Muscle layer of colon (tissue), 2 donors: Measurements from ENCODE around the gene DPT.

Experiments used
- H3K27ac ChIP-seq: one replicate; pipeline ENCODE4 v1.7.0; 2013; ENCODE audit warnings: low read depth, mild to moderate bottlenecking, low read length, moderate library complexity
- H3K27me3 ChIP-seq, 2 donors: one replicate each; pipeline ENCODE4 v1.7.0; 2013; ENCODE audit warnings: low read length in 2 of 2, mild to moderate bottlenecking in 2 of 2; ENCODE audit not compliant: insufficient read depth in 2 of 2, control insufficient read depth in 1 of 2
- H3K36me3 ChIP-seq: one replicate; pipeline ENCODE4 v1.7.0; 2013; ENCODE audit warnings: mild to moderate bottlenecking, low read length; ENCODE audit not compliant: insufficient read depth
- H3K4me1 ChIP-seq: one replicate; pipeline ENCODE4 v1.7.0; 2013; ENCODE audit warnings: mild to moderate bottlenecking, low read length; ENCODE audit not compliant: insufficient read depth
- H3K4me3 ChIP-seq, 2 donors: one replicate each; pipeline ENCODE4 v1.7.0; 2013; ENCODE audit warnings: low read length in 2 of 2, low read depth in 1 of 2, mild to moderate bottlenecking in 1 of 2, moderate library complexity in 1 of 2
- H3K9ac ChIP-seq: one replicate; pipeline ENCODE4 v1.7.0; 2013; ENCODE audit warnings: low read length
- H3K9me3 ChIP-seq: one replicate; pipeline ENCODE4 v1.7.0; 2013; ENCODE audit warnings: mild to moderate bottlenecking, low read length
- donor health status: abdominal sarcoma.
- donor health status: Adenocarcinoma of cecum.

Gene DPT

DNA sequence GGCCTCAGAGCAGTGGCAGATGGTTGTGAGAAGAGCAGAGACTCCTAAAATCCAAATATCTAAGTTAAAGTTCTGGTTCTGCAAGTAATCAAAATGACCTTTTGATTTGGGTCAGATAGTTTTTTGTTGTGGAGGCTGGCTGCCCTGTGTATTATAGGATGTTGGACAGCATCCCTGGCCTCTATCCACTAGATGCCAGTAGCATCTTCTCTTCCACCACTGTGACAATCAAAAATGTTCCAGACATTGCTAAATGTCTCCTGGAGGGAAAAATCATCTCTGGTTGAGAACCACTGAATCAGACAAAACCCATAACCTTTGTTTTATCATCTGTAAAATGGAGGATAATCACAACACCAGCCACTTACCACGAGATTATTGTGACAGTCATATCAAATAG, 5.9 kb upstream of the DPT start:
- Histone ChIP-seq H3K27ac (no peak overlapping the region), H3K4me1 (peaks cover 47% of the 10 kb centered on the region), H3K9me3 (no peaks in the 10 kb centered on the region), H3K9ac (no peak overlapping the region), H3K27me3 (no peaks in the 10 kb centered on the region), H3K4me3 (no peak overlapping the region), H3K36me3 (no peaks in the 10 kb centered on the region)

DNA sequence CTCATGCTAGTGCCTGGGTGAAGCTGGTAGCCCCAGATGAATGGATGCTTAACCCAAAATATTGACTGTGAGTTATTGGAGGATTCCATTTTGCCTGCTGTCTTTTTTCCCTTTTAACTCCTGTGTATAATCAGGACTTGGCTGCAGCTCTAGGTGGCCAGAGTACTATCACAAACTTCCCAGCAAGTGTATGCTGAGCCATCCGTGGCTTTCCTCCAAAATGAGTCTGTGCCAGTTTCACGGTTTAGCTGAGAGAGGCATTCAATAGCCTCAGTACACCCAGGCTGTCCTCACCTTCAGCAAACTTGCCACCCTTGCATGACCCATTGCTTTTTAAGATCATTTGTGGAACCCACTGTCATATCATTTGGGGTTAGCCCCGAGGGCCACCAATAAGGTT, 5.3 kb upstream of the DPT start:
- H3K9me3 ChIP-seq = no peaks in the 10 kb centered on the region
- peaks cover 47% of the 10 kb centered on the region for H3K4me1 ChIP-seq
- no peaks in the 10 kb centered on the region for H3K27me3 ChIP-seq
- no peaks in the 10 kb centered on the region for H3K36me3 ChIP-seq
- no peak overlapping the region for H3K4me3 ChIP-seq
- H3K9ac ChIP-seq = no peak overlapping the region
- H3K27ac ChIP-seq = peak overlapping the region; percentile 22

DNA sequence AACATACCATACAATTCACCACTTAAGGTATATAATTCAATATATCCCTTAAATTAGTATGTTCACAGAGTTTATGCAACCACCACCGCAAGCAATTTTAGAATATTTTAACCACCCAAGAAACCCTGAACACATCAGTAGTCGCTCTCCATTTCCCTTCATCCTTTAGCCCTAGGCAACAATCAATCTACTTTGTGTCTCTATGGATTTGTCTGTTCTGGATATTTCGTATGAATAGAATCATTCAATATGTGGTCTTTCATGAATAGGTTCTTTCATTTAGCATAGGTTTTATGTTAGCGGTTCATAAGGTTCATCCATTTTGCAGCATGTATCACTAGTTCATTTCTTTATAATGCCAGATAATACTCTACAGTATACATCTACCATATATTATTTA, 4.2 kb upstream of the DPT start:
- no peak overlapping the region for H3K9ac ChIP-seq
- no peaks in the 10 kb centered on the region for H3K27me3 ChIP-seq
- H3K4me3 ChIP-seq = no peak overlapping the region
- H3K36me3 ChIP-seq = no peaks in the 10 kb centered on the region
- H3K4me1 ChIP-seq = peaks cover 41% of the 10 kb centered on the region
- H3K9me3 ChIP-seq = no peaks in the 10 kb centered on the region
- no peak overlapping the region for H3K27ac ChIP-seq

DNA sequence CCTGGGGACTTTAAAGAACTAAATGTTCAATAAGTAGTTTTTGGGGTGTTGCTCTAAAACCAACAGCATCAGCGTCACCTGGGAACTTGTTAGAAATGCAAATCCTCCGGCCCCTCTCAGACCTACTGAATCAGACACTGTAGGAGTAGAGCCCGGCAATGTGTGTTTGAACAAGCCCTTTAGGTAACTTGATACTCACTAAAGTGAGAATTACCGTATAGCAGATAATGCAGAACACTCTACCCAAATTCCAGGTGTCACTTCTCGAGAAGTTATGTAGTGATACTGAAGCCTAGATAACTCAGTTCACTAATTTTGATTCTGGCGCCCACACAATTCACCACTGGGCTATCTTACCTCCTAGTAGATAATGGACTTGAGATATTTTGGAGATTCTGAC, 3.7 kb upstream of the DPT start:
- Histone ChIP-seq H3K36me3 (no peaks in the 10 kb centered on the region), H3K9ac (no peak overlapping the region), H3K9me3 (no peaks in the 10 kb centered on the region), H3K27ac (no peak overlapping the region), H3K4me3 (no peak overlapping the region), H3K4me1 (peaks cover 36% of the 10 kb centered on the region), H3K27me3 (no peaks in the 10 kb centered on the region)

DNA sequence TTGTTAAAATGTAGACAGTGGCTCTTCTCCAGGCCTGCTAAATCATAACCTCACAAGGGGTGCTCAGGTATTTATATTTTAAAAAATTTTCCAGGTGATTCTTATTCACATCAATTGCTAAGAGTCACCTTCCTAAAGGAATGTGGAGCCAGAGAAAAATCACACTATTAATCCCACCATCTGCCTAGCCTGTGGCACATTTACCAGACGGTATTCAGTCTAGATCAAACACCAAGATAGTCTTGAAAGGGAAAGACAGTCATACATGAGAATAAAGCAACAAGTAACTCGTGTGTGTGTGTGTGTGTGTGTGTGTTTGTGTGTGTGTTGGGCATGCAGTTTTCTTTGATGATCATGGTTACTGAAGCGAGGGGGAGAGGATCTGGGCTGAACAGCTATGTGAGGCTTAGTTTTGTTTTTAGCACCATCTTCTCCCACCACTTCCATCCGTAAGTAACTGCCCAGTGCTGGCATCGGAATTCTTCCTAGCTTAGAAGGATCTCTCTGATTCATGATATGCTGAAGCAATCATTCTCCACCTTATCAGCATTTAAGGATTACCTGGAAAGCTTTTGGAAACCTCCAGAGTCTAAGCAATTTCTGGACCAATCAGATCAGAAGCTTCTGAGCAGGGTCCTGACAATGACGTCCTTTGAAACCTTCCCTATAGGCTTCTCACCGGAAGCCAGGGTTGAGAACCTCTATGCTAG, 2.4 kb upstream of the DPT start:
- Histone ChIP-seq H3K27ac (no peak overlapping the region), H3K27me3 (no peaks in the 10 kb centered on the region), H3K36me3 (no peaks in the 10 kb centered on the region), H3K4me1 (peaks cover 29% of the 10 kb centered on the region), H3K9me3 (no peaks in the 10 kb centered on the region), H3K9ac (no peak overlapping the region), H3K4me3 (no peak overlapping the region)

DNA sequence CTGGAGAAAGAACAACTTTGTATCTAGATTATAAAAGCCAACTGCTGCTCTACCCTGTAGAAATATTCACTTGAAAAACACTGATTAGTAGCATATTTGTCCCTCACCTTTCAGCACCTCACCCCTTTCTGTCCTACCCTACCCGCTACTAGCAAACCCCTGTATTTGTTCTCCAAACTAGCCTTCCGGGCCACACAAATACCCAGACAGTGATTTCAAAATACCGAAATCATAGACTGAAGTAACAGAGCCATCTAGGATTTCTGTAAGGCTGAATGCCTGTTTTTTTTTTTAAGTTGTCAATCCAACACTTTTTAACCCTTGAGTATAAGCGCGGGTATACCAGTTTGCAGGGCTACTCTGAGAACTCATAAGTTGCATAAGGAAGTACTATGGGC, 398 bp upstream of the DPT start:
- Histone ChIP-seq H3K9ac (no peak overlapping the region), H3K27ac (no peak overlapping the region), H3K4me3 (no peak overlapping the region), H3K36me3 (no peaks in the 10 kb centered on the region), H3K4me1 (peaks cover 13% of the 10 kb centered on the region), H3K27me3 (no peaks in the 10 kb centered on the region), H3K9me3 (no peaks in the 10 kb centered on the region)

DNA sequence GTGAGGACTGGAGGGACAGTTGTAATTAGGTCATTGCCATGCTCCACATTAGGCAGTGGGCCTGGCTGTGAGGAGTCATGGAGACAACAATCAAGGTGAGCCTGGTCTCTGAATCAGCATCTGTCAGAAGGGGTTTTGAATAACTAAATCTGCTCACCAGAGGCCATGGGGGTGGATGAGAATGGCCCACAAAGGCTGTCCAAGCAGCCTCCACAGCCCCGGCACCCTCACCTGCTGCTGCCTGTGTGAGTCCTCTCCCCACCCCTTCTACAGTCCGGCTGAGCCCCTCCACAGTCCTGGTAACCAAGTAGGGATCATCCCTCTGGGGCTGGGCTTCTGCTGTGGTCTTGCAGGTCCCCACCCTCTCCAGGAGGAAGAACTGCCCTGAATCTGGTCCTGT, 2.3 kb downstream of the DPT start:
- Histone ChIP-seq H3K36me3 (no peaks in the 10 kb centered on the region), H3K9ac (no peak overlapping the region), H3K9me3 (no peaks in the 10 kb centered on the region), H3K4me3 (peak overlapping the region in 1 of 2 donors; percentile 46), H3K27me3 (no peaks in the 10 kb centered on the region), H3K4me1 (no peaks in the 10 kb centered on the region), H3K27ac (peak overlapping the region; percentile 7)

DNA sequence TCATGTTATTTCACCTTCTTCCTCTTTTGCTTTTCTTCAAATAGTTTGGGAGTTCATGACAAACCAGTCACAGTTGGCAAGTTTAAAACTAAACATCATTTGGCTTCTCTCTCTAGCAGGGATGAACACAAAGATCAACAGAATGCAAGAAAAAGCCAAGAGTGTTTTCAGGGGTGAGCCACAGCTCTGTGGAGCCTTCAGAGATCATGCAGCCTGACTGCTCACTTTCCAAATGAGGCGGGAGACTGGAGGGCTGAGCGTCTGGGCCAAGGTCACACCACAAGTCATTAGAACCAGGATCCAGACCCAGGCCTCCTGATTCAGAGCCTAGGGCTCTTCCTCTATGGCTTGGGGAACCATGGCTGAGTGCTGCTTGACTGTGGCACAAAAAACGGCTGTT, 2.7 kb downstream of the DPT start:
- peak overlapping the region in 1 of 2 donors; percentile 46 for H3K4me3 ChIP-seq
- no peaks in the 10 kb centered on the region for H3K27me3 ChIP-seq
- H3K4me1 ChIP-seq = no peaks in the 10 kb centered on the region
- H3K36me3 ChIP-seq = no peaks in the 10 kb centered on the region
- H3K27ac ChIP-seq = peak overlapping the region; percentile 17
- no peaks in the 10 kb centered on the region for H3K9me3 ChIP-seq
- no peak overlapping the region for H3K9ac ChIP-seq

DNA sequence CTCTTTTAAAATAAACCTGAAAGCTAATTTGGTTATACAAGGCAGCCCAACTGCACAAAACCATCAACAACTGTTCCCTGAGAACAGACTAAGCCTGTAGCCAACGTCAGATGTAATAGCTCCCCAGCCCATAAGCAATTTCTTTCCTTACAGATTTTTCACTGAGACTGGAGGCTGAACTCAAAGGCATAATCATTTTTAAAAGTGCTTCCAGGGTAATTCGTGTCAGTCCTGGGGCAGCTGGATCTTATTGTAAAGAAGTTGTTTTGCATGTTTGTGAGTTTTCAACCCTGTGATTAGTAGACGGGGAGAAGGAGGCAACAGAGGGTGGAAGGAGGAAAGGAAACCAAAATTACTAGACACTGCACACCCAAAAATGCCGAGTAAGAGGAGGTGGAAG, 3.2 kb downstream of the DPT start:
- Histone ChIP-seq H3K9me3 (no peaks in the 10 kb centered on the region), H3K4me1 (no peaks in the 10 kb centered on the region), H3K27ac (peak overlapping the region; percentile 17), H3K36me3 (no peaks in the 10 kb centered on the region), H3K9ac (no peak overlapping the region), H3K27me3 (no peaks in the 10 kb centered on the region), H3K4me3 (peak overlapping the region in 1 of 2 donors; percentile 46)

DNA sequence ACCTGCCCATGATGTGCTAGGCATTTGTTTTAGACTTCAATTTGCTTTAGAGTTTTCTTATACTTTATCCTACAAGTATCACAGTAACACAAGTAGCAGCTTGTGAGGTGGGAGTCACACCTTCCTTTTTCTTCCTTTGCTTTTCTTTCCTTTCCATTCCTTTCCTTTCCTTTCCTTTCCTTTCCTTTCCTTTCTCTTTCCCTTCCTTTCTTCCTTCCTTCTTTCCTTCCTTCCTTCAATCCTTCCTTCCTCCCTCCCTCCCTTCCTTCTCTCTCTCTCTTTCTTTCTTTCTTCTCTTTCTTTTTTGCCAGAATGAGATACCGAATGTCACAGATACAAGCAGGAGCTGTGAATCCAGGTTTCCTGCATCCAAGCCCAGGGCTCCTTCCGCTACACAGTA, 3.9 kb downstream of the DPT start:
- Histone ChIP-seq H3K9me3 (no peaks in the 10 kb centered on the region), H3K9ac (no peak overlapping the region), H3K27me3 (no peaks in the 10 kb centered on the region), H3K36me3 (no peaks in the 10 kb centered on the region), H3K4me1 (no peaks in the 10 kb centered on the region), H3K4me3 (peak overlapping the region in 1 of 2 donors; percentile 46), H3K27ac (no peak overlapping the region)

DNA sequence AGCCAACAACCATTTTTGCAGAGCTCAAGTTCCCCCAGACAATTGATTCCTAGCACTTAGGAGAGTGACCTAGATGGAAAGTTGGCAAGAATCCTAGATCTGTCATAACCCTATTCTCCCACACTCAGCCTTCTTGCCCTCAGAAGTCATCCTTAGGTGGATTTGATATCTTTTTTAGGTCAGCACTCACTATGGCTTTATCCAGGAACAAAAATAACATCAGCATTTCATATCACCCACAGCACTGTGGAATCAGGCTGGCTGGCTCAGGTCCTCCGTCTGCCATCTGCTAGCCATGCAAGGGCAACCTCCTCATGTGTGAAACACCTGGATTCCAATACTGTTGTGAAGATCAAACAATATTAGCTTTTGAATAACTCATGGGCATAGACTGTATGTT, 6.0 kb downstream of the DPT start:
- no peaks in the 10 kb centered on the region for H3K27me3 ChIP-seq
- H3K9ac ChIP-seq = no peak overlapping the region
- no peak overlapping the region for H3K27ac ChIP-seq
- H3K4me3 ChIP-seq = peak overlapping the region in 1 of 2 donors; percentile 2
- no peaks in the 10 kb centered on the region for H3K4me1 ChIP-seq
- H3K9me3 ChIP-seq = no peaks in the 10 kb centered on the region
- H3K36me3 ChIP-seq = no peaks in the 10 kb centered on the region

DNA sequence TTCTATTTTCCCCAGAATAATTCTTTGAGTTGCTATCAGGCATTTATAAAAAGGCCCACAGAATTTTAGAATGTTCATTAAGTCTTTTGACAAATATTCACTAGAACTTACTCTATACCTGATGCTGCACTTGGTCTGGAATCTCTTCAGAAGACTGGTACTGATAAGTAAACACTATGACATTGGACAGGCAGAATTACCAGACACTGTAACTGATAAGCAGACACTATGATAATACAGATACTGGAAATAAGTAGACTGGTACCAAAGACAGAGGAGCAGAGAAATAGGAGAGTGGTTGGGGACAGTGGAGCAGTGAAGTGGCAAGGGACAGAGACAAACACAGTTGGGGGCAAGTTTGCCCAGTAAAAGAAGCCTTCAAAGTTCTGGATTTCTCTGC, 8.2 kb downstream of the DPT start:
- Histone ChIP-seq H3K4me3 (no peak overlapping the region), H3K27me3 (no peaks in the 10 kb centered on the region), H3K36me3 (no peaks in the 10 kb centered on the region), H3K4me1 (no peaks in the 10 kb centered on the region), H3K27ac (no peak overlapping the region), H3K9me3 (no peaks in the 10 kb centered on the region), H3K9ac (no peak overlapping the region)
